Suprapubic skin (tissue), 4 donors: ENCODE measurements around the gene BTK.

Experiments used
- EP300 ChIP-seq: sonication (generic); formaldehyde crosslinking; IDR thresholded peaks from one replicate; pipeline ENCODE4 v1.6.1; 2017; ENCODE audit warnings: antibody characterized with exemption
- POLR2A ChIP-seq, 2 donors: fragments of 450-650 bp; IDR thresholded peaks; one replicate each; pipeline ENCODE4 v1.6.1; 2017; ENCODE audit warnings: antibody characterized with exemption in 2 of 2, mild to moderate bottlenecking in 2 of 2, moderate library complexity in 2 of 2
- POLR2AphosphoS5 ChIP-seq, 3 donors: sonication (generic); formaldehyde crosslinking; IDR thresholded peaks; one replicate each; pipeline ENCODE4 v1.6.1; 2017; ENCODE audit warnings: antibody characterized with exemption in 3 of 3
- TF ChIP-seq, protein P1 (sequence below), 2 donors: fragments of 200-600 bp in 1 of 2; fragments of 450-650 bp in 1 of 2; sonication (generic) in 1 of 2; IDR thresholded peaks; one replicate each; pipeline ENCODE4 v1.5.1; 2016 to 2019; ENCODE audit warnings: antibody characterized with exemption in 2 of 2, mild to moderate bottlenecking in 1 of 2, moderate library complexity in 1 of 2

DNA sequence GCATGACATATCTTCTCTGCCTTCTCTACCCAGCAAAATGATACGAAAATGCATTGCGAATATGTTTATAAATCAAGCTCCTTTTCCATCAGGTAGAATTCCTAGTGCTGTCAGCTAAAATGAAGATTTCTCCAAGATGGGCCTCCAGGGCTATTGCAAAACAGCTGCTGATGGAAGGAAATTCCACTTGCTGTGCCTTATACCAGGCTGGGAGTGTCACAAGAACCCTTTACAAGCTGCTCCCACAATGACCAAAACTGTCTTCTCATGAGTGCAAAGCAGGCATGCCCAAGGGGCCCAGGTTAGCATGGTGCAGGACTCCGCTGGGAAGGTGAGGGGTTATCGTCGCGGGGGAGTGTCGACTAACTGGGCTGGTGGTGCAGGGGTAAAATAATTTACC, 30.7 kb upstream of the BTK start:
- TF ChIP-seq POLR2A (IDR thresholded peaks at IDR 0.05) (no peak), POLR2AphosphoS5 (IDR thresholded peaks at IDR 0.05) (no peak), EP300 (no peak)
- TF ChIP-seq, protein P1, sequence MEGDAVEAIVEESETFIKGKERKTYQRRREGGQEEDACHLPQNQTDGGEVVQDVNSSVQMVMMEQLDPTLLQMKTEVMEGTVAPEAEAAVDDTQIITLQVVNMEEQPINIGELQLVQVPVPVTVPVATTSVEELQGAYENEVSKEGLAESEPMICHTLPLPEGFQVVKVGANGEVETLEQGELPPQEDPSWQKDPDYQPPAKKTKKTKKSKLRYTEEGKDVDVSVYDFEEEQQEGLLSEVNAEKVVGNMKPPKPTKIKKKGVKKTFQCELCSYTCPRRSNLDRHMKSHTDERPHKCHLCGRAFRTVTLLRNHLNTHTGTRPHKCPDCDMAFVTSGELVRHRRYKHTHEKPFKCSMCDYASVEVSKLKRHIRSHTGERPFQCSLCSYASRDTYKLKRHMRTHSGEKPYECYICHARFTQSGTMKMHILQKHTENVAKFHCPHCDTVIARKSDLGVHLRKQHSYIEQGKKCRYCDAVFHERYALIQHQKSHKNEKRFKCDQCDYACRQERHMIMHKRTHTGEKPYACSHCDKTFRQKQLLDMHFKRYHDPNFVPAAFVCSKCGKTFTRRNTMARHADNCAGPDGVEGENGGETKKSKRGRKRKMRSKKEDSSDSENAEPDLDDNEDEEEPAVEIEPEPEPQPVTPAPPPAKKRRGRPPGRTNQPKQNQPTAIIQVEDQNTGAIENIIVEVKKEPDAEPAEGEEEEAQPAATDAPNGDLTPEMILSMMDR (IDR thresholded peaks at IDR 0.05) = no peak
